ENCODE measurements around the gene ASCC1. TPM values are rescaled to one million over a fixed set of nuclear protein-coding genes. Genes with fewer than 3 reads are reported as not detected.

Gene ASCC1
- total RNA-seq = 10 to 100 TPM; 18.7 to 28.4 (median 24.7) TPM

DNA sequence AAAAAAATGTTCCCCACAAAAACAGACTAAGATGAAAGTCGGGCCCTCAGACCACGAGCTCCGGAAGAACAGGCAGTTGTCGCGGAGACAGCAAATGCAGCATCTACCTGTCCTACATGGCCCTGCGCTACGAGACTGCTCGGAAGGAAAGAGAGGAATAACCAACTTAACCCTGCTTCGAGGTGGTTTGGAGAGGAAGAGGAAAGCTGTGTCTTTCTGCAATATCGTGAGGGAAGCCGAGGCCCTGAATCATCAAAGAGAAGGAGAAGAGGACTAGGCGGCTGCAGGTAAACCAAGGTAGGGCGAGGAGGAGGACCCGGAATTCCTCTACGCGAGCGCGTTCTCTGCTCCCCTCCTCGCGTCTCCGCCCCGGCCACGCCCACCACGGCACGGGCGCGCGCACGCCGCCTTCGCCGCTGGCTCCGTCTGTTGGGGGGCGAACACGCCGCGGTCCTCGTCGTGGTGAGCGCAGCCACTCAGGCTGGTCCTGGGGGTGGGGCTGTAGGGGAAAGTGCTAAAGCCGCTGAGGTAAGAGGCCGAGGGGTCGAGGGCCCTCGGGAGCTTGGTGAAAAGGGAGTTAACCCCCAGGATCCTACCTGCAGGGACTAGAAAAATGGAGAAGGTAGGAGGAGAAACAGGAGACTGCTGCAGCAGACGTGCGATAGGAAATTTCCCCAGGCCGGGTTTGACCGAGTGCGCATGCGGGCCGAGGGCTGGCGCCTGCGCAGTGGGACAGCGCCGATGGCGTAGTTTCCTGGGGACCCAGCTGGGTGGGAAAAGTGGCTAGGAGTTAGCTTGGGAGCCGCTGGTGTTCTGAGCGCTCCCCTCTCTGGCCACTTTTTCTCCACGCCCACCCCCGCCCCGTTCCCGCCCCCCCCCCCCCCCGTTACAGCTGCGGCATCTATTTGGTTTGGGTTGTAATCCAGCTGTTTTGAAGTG lies at the start of gene ASCC1, which contains the start of gene ANAPC16:
Gene ASCC1 (minus strand): TSS at position 666 of the 939 bp plus-strand sequence. CDS start 2,978 bp downstream, outside the sequence.
Gene ANAPC16 (plus strand): TSS at position 402 of the 939 bp plus-strand sequence. CDS start 7,903 bp downstream, outside the sequence.
- no peaks in the 10 kb centered on the region for H3K27me3 ChIP-seq
- H3K4me1 ChIP-seq = peaks cover 14 to 55% (median 30%) of the 10 kb centered on the region in 3 donors
- peaks cover 0 to 31% (median 1%) of the 10 kb centered on the region in 3 donors for H3K36me3 ChIP-seq
- H3K9me3 ChIP-seq = no peaks in the 10 kb centered on the region
- TF ChIP-seq POLR2A (IDR thresholded peaks at IDR 0.05) = peak in 2 of 4 donors; percentile 86 to 98
- peak in 3 of 6 experiments; percentile 3 to 9 (median 7) for TF ChIP-seq CTCF (IDR thresholded peaks at IDR 0.05)
- peak within 1 kb of the TSS; percentile 66 to 76 (median 71) for H3K4me3 ChIP-seq
- H3K27ac ChIP-seq = peak within 1 kb of the TSS; percentile 93 to 99 (median 96)
- intact Hi-C loops (cut with DNase I) = no loop called here
- DNase-seq = peak; percentile 62
- WGBS, 2 donors = 0 to 1% methylated on average over 26 to 60 of the region's 64 CpGs

- intact Hi-C loops (cut with DNase I) = no loop called here
- H3K27ac ChIP-seq = no peak overlapping the region
- TF ChIP-seq POLR2A (IDR thresholded peaks at IDR 0.05) (no peak), CTCF (IDR thresholded peaks at IDR 0.05) (no peak)
- no peak overlapping the region for H3K4me3 ChIP-seq
- WGBS, 2 donors = 86 to 89% methylated on average over 6 of the region's 6 CpGs
- no peaks in the 10 kb centered on the region for H3K9me3 ChIP-seq
- H3K4me1 ChIP-seq = peaks cover 28 to 45% (median 36%) of the 10 kb centered on the region in 3 donors
- H3K36me3 ChIP-seq = no peaks in the 10 kb centered on the region
- H3K27me3 ChIP-seq = no peaks in the 10 kb centered on the region
- DNase-seq = no peak
Measured at GRCh38 chr10:72265508-72265907, 49.4 kb upstream of the ASCC1 start.

- no peak overlapping the region for H3K4me3 ChIP-seq
- H3K27me3 ChIP-seq = no peaks in the 10 kb centered on the region
- H3K9me3 ChIP-seq = no peaks in the 10 kb centered on the region
- peak overlapping the region; percentile 78 to 96 (median 90) for H3K27ac ChIP-seq
- intact Hi-C loops (cut with DNase I) = no loop called here
- no peak for TF ChIP-seq POLR2A (IDR thresholded peaks at IDR 0.05)
- no peak for TF ChIP-seq CTCF (IDR thresholded peaks at IDR 0.05)
- H3K4me1 ChIP-seq = peaks cover 37 to 55% (median 45%) of the 10 kb centered on the region in 3 donors
- WGBS, 2 donors = 62 to 86% methylated on average over 1 of the region's 1 CpG
- no peaks in the 10 kb centered on the region for H3K36me3 ChIP-seq
- no peak for DNase-seq
Measured at GRCh38 chr10:72264536-72264935, 48.5 kb upstream of the ASCC1 start.

DNA sequence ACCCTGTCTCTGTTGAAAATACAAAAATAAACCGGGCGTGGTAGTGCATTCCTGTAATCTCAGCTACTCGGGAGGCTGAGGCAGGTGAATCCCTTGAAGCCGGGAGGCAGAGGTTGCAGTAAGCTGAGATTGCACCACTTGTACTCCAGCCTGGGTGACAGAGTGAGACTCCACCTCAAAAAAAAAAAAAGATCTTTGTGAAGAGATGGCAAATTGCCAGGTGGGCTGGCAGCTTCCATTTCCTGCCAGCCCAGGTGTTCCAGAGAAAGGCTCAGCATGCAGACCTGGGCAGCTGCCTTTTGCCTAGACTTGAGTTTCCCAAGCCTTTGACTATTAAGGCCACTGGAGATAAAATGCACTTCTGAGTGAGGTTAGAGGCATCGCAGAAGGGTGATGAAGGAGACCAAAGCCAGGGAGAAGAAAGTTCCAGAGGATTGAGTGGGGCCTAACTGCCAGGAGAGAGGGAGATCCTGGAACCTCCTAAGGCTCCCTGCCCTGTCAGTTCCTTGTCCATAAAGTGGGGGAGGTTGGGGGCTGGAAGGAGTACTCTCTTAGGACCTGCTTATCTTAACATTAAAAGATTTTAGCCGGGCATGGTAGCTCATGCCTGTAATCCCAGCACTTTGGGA lies 47.7 kb upstream of the ASCC1 start:
- H3K4me3 ChIP-seq = no peak overlapping the region
- no peaks in the 10 kb centered on the region for H3K27me3 ChIP-seq
- no peaks in the 10 kb centered on the region for H3K9me3 ChIP-seq
- TF ChIP-seq CTCF (IDR thresholded peaks at IDR 0.05) (no peak), POLR2A (IDR thresholded peaks at IDR 0.05) (no peak)
- no peak for DNase-seq
- 29 to 50% methylated on average over 6 of the region's 6 CpGs for WGBS, 2 donors
- peak overlapping the region; percentile 78 to 96 (median 90) for H3K27ac ChIP-seq
- H3K36me3 ChIP-seq = no peaks in the 10 kb centered on the region
- peaks cover 39 to 63% (median 53%) of the 10 kb centered on the region in 3 donors for H3K4me1 ChIP-seq
- intact Hi-C loops (cut with DNase I) = no loop called here
